ENCODE data around the gene ST6GALNAC5.

Gene ST6GALNAC5

DNA sequence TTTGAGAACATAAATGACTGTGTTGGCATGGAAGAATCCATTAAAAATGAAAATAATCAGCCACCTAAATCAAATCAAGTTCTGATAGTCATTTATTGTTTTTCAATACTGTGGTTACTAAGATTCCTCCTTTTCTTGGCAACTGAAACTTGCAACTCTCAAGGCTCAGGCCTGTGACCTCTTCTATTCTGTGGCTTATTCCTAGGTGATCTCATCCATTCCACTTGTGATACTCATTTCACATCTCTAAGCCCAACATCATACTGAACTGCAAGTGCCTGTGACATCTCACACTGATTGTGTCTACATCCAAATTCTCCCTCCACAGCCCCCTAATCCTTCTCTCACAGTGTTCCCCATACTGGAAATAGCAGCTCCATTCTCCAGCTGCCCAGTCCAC, 4.8 kb upstream of the ST6GALNAC5 start:
- TF ChIP-seq CTCF (IDR thresholded peaks at IDR 0.05; ENCODE audit: extremely low read depth, insufficient read depth, missing control alignments), result no peak
- no peak for DNase-seq (ENCODE audit: low spot score)
- in situ Hi-C loops (cut with MboI; ENCODE audit: low pct_unique_long_range_greater_than_20kb, low sequenced_read_pairs, unreplicated experiment), result no loop called here

DNA sequence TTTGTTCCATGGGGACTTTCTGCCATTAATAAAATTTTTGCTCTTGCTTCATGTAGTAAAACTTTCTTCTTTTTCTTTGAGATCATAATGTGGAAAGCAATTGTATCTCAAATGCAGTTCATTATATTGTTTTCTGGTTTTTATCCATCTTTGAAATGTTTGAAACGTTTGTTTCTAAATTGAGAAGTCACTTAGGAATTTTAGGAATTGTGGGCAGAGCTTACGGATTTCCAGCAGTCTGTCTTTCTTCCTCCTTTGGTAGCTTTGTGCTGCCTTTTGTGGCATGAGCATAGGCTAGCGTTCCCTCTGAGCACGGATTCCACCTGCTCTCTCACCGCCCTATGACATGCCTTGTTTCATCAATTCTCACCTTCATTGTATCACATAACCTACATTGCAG, 2.9 kb upstream of the ST6GALNAC5 start:
- in situ Hi-C loops (cut with MboI; ENCODE audit: low pct_unique_long_range_greater_than_20kb, low sequenced_read_pairs, unreplicated experiment), result no loop called here
- TF ChIP-seq CTCF (IDR thresholded peaks at IDR 0.05; ENCODE audit: extremely low read depth, insufficient read depth, missing control alignments), result no peak
- DNase-seq (ENCODE audit: low spot score), result no peak

DNA sequence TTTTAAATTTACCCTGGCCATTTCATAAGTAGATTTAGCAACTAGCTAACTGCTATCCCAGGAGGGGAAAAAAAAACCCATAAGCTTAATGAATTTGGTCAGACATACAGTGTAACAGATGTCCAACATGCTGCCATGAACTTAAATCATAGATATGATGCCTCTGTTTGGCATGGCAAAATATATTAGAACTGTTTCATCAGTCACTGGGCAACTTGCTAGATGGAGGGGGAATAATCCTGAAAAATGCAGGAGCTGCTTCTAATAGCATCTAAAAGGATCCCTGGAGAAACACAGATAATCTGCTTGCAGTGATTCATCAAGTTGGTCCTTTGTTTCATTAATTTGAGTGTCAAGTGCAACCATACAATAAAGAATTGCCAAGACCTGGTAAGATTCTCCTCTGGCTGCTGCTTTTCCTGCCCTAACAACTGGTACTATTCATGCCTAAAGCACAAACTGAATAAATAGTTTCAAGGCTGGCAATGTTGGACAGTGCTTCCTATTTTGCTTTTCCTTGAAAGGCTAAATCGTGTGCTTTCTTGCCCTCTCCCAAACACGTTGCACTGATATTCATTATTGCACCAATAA, 1.5 kb upstream of the ST6GALNAC5 start:
- in situ Hi-C loops (cut with MboI; ENCODE audit: low pct_unique_long_range_greater_than_20kb, low sequenced_read_pairs, unreplicated experiment), result no loop called here
- no peak for DNase-seq (ENCODE audit: low spot score)
- TF ChIP-seq CTCF (IDR thresholded peaks at IDR 0.05; ENCODE audit: extremely low read depth, insufficient read depth, missing control alignments), result no peak

DNA sequence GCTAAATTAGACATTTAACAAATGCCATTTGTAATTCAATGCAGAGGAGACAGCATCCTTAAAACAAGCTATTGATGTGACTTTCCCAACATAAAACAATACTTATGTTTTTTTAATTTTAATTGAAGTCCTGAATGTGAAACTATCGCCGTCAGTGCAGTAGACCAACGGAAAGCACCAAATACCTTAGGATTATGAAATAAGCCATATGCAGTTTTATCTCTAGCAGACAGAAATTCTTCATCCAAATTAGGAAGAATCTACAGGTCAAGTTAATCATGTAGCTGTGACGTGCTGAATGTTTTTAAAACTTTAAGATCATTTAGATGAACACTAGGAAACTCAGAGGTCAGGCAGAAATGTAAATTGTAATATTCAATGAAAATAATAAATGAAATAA, 714 bp upstream of the ST6GALNAC5 start:
- no peak for TF ChIP-seq CTCF (IDR thresholded peaks at IDR 0.05; ENCODE audit: extremely low read depth, insufficient read depth, missing control alignments)
- in situ Hi-C loops (cut with MboI; ENCODE audit: low pct_unique_long_range_greater_than_20kb, low sequenced_read_pairs, unreplicated experiment), result no loop called here
- no peak for DNase-seq (ENCODE audit: low spot score)

DNA sequence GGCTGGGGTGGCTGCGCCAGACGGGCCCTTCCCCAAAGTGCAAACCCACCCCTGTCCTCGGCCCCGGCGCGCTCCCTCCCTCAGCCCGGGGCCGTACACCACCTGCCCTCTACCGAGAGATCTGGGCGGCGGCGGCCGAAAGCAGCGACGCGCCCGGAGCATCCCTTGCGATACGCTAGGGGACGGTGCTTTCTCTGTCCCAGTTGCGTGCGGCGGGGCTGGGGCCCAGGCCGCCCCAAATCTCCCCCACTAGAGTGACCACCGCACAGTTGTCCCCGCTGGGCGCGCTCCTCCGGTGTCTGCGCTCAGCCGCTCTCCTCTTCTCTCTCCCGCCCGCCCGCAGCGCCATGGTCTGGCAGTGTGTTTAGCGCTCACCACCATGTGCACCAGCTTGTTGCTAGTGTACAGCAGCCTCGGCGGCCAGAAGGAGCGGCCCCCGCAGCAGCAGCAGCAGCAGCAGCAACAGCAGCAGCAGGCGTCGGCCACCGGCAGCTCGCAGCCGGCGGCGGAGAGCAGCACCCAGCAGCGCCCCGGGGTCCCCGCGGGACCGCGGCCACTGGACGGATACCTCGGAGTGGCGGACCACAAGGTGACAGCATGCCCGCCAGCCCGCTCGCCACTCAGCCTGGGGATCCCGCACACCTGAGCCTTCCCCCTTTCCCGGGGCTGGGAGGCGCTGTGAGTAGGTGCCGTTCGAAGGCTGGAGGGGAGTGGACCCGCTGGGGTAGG, 1.0 kb downstream of the ST6GALNAC5 start:
- TF ChIP-seq CTCF (IDR thresholded peaks at IDR 0.05; ENCODE audit: extremely low read depth, insufficient read depth, missing control alignments), result peak; percentile 30
- in situ Hi-C loops (cut with MboI; ENCODE audit: low pct_unique_long_range_greater_than_20kb, low sequenced_read_pairs, unreplicated experiment), result no loop called here
- DNase-seq (ENCODE audit: low spot score), result peak; percentile 71

GRCh38 chr1:76868916-76869315, 1.6 kb downstream of the ST6GALNAC5 start:
- no peak for TF ChIP-seq CTCF (IDR thresholded peaks at IDR 0.05; ENCODE audit: extremely low read depth, insufficient read depth, missing control alignments)
- in situ Hi-C loops (cut with MboI; ENCODE audit: low pct_unique_long_range_greater_than_20kb, low sequenced_read_pairs, unreplicated experiment), result no loop called here
- DNase-seq (ENCODE audit: low spot score), result no peak
